ENCODE results near the gene TMEM218.

GRCh38 chr11:125114518-125114917, 3.1 kb upstream of the TMEM218 start:
- peak; percentile 15; the same call in 1 of the 2 replicates for TF ChIP-seq CTCF (conservative IDR thresholded peaks at IDR 0.05; ENCODE audit: low read length)
- no peak for TF ChIP-seq EZH2phosphoT487 (IDR thresholded peaks at IDR 0.05; ENCODE audit: borderline replicate concordance)

All from Loucy (cell line).